Measurements from ENCODE around the gene GMDS.

The GMDS gene

DNA sequence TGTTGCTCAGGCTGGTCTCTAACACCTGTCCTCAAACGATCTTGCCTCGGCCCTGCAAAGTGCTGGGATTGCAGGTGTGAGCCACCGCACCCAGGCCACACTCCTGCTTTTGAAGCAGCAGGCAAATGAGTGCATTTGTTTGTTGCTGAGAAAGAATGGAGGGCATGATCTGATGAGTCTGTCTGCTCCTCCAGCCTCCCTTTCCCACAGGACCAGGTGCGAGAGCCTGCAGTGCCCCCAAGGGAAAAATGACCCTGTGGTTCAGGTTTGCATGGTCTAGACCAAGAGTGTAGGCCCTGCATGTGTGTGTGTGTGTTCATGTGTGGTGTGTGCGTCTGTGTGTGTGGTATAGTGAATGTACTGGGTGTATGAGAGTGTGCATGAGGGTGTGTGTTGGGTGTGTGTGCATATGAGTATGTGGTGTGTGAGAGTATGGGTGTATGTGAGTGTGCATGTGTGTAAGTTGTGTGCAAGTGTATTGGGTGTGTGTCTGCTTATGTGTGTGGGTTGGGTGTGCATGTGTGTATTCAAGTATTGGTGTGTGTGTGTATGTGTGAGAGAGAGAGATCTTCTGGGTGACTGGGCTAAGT is 658.4 kb downstream of the GMDS start:
- no peak for DNase-seq (ENCODE audit: low read depth)

DNA sequence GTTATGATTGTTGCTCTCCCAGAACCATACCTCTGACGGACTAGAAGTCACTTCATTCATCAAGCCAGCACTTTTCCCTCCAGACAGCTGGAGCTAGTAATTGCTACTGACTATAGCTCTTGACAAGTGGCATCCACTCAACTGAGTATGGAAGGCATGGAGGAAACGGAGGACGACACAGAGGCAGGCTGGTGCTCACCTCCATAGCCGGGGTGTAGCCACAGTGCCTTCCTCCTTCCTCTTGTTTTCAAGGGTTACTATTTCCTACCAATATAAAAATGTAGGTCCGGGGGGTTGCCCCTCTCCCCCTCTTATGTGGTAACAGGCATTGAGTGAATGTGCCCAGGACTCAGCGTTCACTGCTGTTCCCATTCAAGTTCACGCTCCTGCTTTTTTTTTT is 659.1 kb downstream of the GMDS start:
- DNase-seq (ENCODE audit: low read depth) = no peak

DNA sequence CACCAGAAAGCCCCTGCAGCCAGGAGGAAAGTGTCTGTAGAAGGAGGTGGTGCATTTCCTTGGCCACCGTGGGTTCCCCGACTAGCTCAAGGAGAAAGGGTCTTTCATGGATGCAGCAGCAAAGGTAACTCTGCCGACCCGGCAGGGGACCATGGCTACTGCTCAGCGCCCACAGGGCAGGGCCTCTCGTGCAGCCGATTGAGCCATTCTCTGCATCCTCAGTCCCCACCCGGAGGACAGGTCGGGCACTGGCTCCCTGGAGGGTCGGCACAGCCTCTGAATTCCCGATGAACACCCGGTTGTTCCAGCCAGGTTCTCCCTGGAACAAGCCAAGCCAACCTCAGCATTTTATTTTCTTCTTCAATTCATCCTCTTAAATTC is 659.7 kb downstream of the GMDS start:
- DNase-seq (ENCODE audit: low read depth) = no peak

DNA sequence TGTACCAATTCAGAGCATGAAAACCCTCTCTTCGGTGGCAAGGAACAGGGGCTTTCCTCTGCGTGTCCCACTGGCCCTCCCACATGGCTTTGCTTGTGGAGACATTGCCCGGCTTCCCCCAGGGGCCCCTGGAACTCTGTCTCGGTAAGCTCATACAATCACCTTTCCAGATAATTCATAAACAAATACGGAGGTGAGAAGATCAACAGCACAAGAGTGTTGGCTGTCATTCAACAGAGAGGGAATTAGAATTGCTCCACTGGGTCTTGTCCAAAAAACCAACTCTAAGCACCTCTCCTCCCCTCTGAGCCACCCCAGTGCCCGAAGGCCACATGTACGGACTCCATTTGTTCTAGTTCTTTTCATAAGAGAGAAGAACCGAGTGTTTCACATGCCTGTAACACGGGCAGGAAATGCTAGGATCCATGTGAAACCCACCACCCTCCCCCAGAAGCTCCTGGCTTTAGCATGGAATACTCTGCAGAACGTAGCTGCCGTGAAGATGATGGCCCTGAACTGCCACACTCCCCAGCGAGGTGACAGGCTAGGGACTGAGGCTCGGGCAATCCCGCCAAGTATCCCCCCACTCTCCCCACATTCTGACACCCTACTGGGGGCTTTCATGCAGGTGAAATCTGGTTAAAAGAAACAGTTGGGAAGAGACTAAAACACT is 660.3 kb downstream of the GMDS start:
- DNase-seq (ENCODE audit: low read depth) = no peak

DNA sequence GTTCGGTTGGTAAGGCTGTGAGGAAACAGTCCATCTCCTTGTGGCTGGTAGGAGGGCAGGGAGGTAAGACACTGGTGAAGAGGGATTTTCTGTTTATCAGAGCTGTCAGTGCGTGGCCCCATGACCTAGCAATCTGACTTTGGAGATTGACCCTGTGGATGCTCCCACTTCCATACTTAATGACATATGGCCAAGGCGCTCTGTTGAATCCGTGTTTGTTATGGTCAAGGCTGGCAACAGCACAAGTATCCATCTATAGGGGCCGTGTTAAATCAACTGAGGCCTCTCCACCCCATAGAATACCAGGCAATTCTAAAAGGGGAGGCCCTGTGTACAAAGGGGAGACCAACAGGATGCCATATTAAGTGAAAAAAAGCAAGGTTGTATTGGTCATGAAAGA is 661.3 kb downstream of the GMDS start:
- no peak for DNase-seq (ENCODE audit: low read depth)

DNA sequence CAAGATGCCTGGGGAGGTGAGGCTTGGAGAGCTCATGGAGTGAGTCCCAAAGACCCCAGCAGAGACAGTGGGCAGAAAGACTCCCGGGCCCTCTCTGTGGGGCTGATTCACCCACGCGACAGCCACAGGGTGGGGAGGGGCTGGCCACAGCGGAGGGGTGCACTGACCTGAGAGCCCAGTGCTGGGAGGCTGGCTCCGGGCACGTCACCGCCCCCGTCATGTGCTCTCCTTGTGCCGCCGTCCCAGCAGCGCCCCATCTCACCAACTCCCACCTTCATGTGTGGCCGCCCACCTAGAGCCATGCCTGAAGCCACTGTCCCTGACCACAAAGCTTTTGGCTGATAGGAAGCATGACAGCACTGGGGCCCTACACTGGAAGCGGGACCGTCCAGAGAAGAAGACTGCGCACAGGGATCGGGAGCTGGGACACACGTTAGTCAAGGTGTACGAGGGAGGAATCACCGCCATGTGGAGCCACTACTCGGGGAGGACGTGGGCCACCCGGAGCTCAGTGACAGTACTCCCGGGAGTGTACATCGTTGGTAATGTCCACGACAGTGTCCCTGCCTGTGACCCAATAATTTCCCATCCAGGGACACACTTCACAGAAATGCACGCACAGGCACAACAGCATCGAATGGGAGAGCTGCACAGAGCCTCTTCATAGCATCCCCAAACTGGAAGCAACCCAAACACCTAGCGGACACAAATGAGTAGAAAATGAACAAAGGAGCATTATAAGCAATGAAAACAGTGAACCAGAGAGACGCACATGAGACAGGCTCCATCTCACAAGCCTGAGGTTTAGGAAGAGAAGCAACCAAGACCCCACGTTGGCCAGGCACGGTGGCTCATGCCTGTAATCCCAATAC is 664.0 kb downstream of the GMDS start:
- DNase-seq (ENCODE audit: low read depth) = no peak

DNA sequence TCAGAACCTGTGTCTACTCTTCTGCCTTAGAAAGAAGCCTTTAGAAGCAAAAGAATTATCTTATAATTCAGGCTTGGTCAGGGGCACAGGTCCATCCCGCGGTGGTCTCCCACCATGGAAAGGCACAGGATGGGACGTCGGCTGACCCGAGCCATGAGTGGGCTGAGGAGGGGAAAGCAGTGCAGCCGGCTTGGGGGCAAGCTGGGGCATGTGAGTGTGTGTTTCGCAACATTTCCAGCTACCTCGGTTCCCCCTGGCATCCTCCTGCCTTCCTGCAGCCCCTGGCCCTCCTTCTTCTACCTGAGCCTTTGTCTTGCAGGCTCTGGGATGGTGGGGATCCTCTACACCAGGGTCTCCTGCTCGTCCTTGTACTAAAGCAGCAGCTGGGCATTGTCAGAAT is 664.8 kb downstream of the GMDS start:
- DNase-seq (ENCODE audit: low read depth) = no peak

DNA sequence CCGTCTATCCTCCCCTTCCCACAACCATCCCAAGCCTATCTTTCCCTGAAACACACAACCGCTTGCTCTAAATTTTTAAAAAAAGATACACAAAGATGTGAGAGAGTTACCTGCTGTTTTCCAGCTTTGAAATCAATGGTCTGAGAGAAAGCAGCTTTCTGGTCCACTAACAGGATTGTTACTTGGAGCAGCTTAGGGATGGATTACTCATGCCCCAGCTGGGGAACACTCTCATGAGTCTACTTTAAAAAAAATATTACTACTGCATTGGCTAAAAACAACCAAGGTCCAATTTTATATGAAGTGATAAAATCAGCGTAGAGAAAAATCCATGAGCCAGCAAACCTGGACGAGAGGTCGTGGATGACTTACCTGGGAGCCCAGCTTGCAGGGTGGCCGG is 665.3 kb downstream of the GMDS start:
- DNase-seq (ENCODE audit: low read depth) = no peak

DNA sequence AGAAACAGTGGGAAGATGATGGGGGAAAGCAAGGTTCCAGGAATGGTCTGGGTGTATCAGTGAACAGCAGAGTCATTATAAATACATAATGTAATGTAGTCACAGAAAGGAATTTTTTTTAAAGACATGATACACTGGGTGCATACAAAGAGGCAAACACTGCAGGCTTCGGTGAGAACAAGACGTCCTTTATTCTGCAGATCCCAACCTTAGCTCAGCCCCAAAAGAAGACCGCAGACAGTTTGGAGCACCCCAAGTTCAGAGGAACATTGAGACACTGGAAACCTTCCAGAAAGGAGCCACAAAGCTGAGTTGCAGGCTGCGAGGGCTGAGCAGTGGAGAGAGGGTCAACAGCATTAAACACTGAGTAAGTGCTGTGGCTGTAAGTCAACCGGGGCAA is 666.3 kb downstream of the GMDS start:
- no peak for DNase-seq (ENCODE audit: low read depth)

DNA sequence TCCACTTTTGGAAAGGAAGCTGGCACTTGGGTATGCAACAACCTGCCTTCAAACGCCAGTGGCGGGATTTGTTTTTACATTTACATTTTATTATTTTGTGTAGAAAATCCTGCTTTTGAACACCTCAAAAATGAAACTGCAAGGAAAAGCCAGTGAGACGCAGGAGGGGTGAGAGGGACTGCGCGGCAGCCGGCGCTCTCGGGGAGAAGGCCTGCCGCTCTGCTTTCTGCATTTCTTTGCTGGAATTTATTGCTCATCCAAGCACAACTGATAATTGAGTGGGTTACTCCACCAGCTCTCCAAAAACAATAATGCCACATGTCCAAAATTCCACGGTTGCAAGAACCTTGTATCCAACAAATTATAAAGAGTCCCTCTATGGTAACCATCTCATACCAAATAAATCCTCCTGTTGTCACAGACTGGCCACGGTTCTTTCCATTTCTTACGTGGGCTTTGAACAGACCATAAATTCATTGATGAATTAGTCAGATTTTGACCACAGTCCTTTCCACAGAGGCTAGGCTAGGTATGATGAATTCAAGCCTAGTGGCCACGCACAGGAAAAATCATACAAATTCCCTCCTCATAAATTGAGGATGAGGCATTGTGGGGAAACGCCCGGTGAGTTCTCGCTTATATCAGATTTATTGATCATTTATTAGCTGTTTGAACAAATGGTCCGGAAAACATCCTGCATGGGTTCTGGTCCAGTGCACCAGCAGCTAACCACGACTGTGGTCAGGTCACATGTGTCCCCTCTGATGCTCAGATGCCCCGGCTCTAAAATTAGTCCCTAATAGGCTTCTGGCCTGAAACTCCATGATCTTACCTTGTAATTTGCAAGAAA is 667.3 kb downstream of the GMDS start:
- no peak for DNase-seq (ENCODE audit: low read depth)

DNA sequence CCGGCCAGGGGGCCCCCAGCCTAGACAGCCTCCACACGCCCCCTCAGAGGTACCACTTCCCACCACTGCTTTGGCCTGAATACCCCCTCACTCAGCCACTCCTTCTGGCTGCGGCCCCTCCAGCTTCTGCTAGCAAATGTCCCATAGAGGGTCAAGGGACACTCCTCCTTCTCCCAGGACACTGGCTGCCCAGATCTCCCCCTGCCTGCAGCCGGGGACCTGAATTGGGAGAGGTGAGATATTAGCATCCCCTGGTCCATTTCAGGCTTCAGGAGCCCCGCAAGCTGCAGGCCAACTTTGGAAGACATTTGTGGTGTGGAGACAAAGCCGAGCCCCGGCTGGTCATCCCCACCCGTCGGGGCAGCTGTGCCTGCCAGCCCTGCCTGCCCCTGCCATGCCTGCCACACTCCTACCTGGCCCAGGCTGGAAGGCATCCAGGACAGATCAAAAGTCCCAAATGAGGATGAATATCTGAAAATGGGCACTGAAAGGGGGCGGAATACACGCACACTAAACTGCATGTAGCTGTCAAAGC is 668.2 kb downstream of the GMDS start:
- no peak for DNase-seq (ENCODE audit: low read depth)

DNA sequence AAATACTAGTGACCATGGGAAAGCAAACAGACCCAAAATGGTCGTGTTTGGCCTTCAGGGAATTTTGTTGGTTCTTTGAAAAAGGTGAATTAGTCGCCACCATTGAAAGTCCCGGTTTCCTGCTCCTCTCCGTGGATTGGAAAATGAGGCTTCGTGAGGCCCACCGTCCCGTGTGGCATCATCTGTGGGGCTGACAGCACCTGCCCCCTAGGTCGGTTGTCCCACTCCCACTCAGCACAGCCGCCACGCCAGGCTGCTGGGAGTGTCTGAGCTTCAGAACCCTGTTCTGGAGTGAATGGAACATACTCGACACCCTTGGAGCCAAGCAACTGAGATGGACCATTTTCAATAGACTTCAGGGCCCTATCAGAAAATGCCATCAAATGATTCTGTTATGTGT is 668.7 kb downstream of the GMDS start:
- DNase-seq (ENCODE audit: low read depth) = no peak

DNA sequence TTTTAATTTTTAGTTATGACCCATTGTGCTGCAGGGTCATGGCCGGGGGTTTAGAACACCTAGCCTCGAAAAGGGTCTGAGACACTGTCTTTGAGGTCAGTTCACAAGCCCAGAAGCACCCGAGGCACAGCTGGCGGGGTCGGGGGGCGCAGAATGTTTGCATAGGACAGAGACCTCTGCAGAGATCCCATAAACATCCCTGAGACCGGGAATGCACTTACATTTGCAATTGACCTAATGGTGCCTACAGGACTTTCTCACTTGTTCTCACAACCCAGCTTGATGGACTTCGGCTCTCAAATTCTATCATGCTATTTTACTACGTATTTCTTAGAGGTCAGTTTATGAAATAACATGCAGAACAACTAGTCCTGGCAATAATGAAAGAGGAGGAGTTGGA is 669.2 kb downstream of the GMDS start:
- no peak for DNase-seq (ENCODE audit: low read depth)

DNA sequence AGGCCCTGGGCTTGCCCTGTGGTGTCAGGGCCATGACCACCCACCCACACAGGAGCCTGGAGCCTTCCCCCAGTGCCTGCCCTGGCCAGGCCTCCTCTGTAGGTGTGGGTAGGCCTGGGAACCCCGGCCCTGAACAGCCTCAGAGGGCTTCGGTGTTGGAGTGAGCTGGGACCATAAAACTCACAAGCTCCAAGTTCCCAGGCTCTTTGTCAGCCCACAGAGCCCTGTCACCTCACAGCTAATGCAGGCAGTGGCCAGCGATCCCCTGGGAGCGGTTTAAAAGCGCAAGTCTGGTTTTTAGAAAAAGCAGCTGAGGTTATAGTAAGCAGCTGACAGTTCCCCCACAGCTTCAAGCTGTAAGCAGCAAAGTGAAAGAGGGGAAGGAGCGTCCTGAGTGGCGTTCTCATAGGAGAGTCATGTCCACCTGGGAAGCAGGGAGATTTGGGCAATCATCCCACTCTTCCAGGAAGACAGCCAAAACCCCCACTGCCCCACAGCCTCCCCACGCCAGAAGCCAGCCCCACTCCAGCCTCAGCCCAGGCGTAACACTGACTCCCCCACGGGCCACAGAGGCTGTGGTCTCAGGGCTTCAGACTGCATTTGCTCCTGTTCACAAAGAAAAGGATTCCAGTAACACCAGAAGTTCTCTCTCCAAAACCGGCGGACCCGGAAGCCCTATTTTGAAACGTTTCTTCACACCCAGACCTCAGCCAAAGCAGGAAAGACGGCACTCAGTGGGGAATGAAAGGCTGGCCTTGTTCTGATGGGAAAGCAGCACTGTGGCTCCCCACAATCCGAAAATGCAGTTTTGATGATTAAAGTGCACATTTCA is 670.0 kb downstream of the GMDS start:
- no peak for DNase-seq (ENCODE audit: low read depth)

DNA sequence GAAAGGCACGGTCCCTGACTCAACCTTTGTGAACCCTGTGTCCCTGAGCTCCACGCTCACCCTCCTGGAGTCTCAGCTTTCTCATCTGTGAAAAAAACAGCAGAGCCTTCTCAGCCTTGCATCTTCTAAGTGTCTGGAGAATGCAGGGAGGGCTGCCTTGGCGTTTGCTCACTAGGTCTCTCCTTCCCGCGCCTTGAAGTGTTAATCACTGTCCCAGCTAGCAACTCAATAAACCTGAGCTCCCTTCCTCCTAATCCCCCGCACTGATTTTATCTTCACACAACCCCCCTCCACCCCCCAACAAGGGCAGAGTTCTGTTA is 670.6 kb downstream of the GMDS start:
- DNase-seq (ENCODE audit: low read depth) = no peak

DNA sequence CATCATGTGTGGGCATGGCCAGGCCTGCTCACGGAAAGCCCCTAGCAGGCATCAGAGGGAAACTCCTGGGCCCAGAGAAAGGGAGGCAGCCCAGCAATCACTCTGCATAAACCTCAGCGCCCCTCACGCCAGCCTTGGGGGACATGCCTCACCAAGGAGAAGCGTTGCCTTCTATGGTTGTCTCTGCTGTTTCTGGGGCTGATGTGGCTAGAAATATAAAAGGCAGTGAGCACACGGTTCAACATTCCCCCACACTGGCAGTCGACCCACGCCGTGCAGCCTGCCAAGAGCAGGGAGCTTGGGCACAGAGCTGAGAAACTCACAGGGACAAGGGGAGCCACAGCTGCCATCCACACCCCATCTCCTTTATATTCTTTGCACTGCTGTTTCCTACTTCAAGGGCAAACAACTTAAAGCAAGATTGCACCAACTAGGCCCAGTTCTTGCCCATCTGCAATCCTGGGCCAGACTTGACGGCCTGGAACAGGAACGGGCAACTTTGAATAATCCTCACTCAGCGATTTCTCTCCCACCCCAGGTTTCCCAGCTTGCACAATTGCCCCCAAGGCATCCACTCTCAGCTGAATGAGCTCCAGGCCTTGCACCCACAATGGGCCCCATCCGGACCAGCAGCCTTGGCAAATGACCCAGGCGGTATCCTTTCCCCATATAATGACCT is 671.2 kb downstream of the GMDS start:
- DNase-seq (ENCODE audit: low read depth) = no peak

All from fibroblast of the conjunctiva (primary cell).